Activated naive CD4-positive, alpha-beta T cell treated with anti-CD3 and anti-CD28 coated beads for 36 hours (primary cell): ENCODE measurements around the gene MMEL1. TPM values are rescaled to one million over a fixed set of nuclear protein-coding genes. Genes with fewer than 3 reads are reported as not detected.
A peak's percentile ranks its signal among the peaks of the same experiment; 100 is the strongest.
"Not testable (repeated sequence)": the region's sequence is repeated elsewhere in the genome, so short reads cannot be mapped to it uniquely, and the experiment has no call there.

Source experiments
- CTCF ChIA-PET: fragments of 350-600 bp; sonication (Branson Sonifier 250); formaldehyde crosslinking; loops from one replicate; lab custom pipeline; 2021; ENCODE audit warnings: antibody characterized with exemption; lab: Charles Lee
- DNase-seq: peaks from one replicate; pipeline ENCODE4 v3.0.0-alpha.2; 2020
- H3K27ac Mint-ChIP-seq: one replicate; pipeline ENCODE4 v1.8.0; 2021; ENCODE audit warnings: mild to moderate bottlenecking, mixed read lengths
- H3K27me3 Mint-ChIP-seq: one replicate; pipeline ENCODE4 v1.8.0; 2021; ENCODE audit warnings: low read depth, mixed read lengths
- H3K36me3 Mint-ChIP-seq: one replicate; pipeline ENCODE4 v1.8.0; 2021; ENCODE audit warnings: low read depth, mixed read lengths
- H3K4me1 Mint-ChIP-seq: one replicate; pipeline ENCODE4 v1.8.0; 2021; ENCODE audit warnings: low read depth, mixed read lengths
- H3K4me3 Mint-ChIP-seq: one replicate; pipeline ENCODE4 v1.8.0; 2021; ENCODE audit warnings: mild to moderate bottlenecking, moderate library complexity, mixed read lengths
- H3K9me3 Mint-ChIP-seq: one replicate; pipeline ENCODE4 v1.8.0; 2021; ENCODE audit warnings: mixed read lengths
- intact Hi-C: fragments of 100-400 bp; cut with micrococcal nuclease; formaldehyde crosslinking; loops from one replicate; pipeline ENCODE4 v1.15.1; 2023
- total RNA-seq, 2 experiments: library from RNA; stranded (reverse); gene quantifications; one replicate each; pipeline ENCODE4 v1.2.3, GENCODE V29; 2021

Gene MMEL1, protein sequence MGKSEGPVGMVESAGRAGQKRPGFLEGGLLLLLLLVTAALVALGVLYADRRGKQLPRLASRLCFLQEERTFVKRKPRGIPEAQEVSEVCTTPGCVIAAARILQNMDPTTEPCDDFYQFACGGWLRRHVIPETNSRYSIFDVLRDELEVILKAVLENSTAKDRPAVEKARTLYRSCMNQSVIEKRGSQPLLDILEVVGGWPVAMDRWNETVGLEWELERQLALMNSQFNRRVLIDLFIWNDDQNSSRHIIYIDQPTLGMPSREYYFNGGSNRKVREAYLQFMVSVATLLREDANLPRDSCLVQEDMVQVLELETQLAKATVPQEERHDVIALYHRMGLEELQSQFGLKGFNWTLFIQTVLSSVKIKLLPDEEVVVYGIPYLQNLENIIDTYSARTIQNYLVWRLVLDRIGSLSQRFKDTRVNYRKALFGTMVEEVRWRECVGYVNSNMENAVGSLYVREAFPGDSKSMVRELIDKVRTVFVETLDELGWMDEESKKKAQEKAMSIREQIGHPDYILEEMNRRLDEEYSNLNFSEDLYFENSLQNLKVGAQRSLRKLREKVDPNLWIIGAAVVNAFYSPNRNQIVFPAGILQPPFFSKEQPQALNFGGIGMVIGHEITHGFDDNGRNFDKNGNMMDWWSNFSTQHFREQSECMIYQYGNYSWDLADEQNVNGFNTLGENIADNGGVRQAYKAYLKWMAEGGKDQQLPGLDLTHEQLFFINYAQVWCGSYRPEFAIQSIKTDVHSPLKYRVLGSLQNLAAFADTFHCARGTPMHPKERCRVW
- total RNA-seq: 1 to 10 TPM; 1.2 to 1.5 TPM

DNA sequence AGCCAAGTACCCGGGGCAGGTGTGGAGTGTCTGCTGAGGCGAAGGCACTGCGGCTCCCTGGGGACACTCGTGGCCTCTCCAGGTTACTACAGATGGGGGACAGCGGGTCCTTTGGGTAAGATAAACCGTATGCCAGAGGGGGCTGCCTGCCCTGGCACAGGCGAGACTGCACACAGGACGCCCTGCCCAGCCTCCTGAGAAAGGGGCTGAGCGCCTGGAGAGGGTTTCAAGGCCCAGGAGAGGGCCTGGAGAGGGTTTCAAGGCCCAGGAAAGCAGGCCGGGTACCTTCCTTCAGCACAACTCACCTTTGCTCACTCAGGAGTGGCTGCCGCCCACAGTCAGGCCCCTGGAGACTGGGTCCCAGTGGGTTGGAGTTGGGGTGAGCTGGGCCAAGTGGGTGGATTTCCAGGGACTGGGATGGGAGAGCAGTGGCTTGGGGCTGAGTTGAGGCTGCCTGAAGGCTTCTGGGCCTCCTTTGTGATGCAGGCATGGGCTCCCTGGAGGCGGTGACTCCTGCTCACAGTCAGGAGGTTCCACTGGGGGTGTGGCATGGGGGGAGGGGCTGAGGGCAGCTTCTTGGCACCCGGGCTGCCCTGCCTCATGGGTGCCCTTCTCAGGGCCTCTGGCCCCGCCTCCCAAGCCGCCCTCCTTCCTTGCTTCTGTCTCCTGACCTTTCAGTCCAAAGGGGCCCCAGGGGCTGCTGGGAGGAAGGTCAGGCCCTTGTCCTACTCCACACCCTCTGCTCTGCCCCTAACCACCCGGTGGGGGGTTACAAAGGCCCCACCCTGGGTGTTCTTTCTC lies at the start of gene MMEL1:
MMEL1 (minus strand) TSS at position 456 of the 801 bp plus-strand sequence. CDS start 3,532 bp downstream, outside the sequence.
- Mint-ChIP-seq H3K36me3 (no peaks in the 10 kb centered on the region), H3K4me3 (no peak within 1 kb of the TSS), H3K4me1 (peaks cover 9% of the 10 kb centered on the region), H3K27me3 (peaks cover 19% of the 10 kb centered on the region), H3K9me3 (peaks cover 12% of the 10 kb centered on the region), H3K27ac (no peak within 1 kb of the TSS)
- DNase-seq: no peak
- intact Hi-C loops: no loop called here
- CTCF ChIA-PET: no interaction called here

DNA sequence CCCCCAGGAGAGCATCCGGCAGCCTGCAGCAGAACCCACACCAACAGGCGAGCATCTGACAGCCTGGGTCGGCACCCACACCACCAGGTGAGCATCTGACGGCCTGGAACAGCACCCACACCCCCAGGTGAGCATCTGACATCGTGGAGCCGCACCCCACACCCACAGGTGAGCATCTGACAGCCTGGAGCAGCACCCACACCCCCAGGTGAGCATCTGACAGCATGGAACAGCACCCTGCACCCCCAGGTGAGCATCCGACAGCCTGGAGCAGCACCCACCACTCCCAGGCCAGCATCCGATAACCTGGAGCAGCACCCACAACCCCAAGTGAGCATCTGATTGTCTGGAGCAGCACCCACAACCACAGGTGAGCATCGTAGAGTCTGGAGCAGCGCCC lies 43.9 kb upstream of the MMEL1 start:
- H3K4me3 Mint-ChIP-seq, H3K4me1 Mint-ChIP-seq, H3K27ac Mint-ChIP-seq, intact Hi-C loops, CTCF ChIA-PET, H3K36me3 Mint-ChIP-seq, H3K27me3 Mint-ChIP-seq, DNase-seq, H3K9me3 Mint-ChIP-seq: not testable (repeated sequence)

DNA sequence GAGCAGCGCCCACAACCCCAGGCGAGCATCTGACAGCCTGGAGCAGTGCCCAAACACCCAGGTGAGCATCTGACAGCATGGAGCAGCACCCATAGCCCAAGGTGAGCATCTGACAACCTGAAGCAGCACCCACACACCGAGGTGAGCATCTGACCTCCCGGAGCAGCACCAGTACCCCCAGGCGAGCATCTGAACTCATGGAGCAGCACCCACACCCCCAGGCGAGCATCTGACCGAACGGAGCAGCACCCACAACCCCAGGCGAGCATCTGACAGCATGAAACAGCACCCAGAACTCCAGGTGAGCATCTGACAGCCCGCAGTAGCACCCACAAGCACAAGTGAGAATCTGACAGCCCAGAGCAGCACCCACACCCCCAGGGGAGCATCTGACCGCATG lies 38.8 kb upstream of the MMEL1 start:
- H3K36me3 Mint-ChIP-seq, H3K27me3 Mint-ChIP-seq, H3K4me1 Mint-ChIP-seq, CTCF ChIA-PET, DNase-seq, H3K27ac Mint-ChIP-seq, intact Hi-C loops, H3K9me3 Mint-ChIP-seq, H3K4me3 Mint-ChIP-seq: not testable (repeated sequence)

DNA sequence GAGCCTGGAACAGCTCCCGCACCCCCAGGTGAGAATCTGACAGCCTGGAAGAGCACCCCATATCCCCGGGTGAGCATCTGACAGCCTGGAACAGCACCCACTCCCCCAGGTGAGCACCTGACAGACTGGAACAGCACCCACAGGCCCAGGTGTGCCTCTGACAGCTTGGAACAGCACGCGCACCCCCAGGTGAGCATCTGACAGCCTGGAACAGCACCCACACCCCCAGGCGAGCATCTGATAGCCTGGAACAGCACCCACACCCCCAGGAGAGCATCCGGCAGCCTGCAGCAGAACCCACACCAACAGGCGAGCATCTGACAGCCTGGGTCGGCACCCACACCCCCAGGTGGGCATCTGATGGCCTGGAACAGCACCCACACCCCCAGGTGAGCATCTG lies 27.0 kb upstream of the MMEL1 start:
- CTCF ChIA-PET, intact Hi-C loops, H3K9me3 Mint-ChIP-seq, DNase-seq, H3K4me3 Mint-ChIP-seq, H3K4me1 Mint-ChIP-seq, H3K36me3 Mint-ChIP-seq, H3K27ac Mint-ChIP-seq: not testable (repeated sequence)
- peaks cover 10% of the 10 kb centered on the region for H3K27me3 Mint-ChIP-seq

DNA sequence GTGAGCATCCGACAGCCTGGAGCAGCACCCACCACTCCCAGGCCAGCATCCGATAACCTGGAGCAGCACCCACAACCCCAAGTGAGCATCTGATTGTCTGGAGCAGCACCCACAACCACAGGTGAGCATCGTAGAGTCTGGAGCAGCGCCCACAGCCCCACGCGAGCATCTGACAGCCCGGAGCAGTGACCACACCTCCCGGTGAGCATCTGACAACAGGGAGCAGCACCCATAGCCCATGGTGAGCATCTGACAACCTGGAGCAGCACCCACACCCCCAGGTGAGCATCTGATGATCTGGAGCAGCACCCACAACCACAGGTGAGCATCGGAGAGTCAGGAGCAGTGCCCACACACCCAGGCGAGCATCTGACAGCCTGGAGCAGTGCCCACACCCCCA lies 25.1 kb upstream of the MMEL1 start:
- peaks cover 29% of the 10 kb centered on the region for H3K27me3 Mint-ChIP-seq
- DNase-seq, H3K36me3 Mint-ChIP-seq, intact Hi-C loops, H3K9me3 Mint-ChIP-seq, H3K4me1 Mint-ChIP-seq, H3K27ac Mint-ChIP-seq, CTCF ChIA-PET, H3K4me3 Mint-ChIP-seq: not testable (repeated sequence)

DNA sequence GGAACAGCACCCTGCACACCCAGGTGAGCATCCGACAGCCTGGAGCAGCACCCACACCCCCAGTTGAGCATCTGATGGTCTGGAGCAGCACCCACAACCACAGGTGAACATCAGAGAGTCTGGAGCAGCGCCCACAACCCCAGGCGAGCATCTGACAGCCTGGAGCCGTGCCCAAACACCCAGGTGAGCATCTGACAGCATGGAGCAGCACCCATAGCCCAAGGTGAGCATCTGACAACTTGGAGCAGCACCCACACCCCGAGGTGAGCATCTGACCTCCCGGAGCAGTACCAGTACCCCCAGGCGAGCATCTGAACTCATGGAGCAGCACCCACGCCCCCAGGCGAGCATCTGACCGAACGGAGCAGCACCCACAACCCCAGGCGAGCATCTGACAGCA lies 24.3 kb upstream of the MMEL1 start:
- H3K4me1 Mint-ChIP-seq, DNase-seq, H3K36me3 Mint-ChIP-seq, H3K9me3 Mint-ChIP-seq, CTCF ChIA-PET, H3K27ac Mint-ChIP-seq, intact Hi-C loops, H3K4me3 Mint-ChIP-seq: not testable (repeated sequence)
- peaks cover 35% of the 10 kb centered on the region for H3K27me3 Mint-ChIP-seq

DNA sequence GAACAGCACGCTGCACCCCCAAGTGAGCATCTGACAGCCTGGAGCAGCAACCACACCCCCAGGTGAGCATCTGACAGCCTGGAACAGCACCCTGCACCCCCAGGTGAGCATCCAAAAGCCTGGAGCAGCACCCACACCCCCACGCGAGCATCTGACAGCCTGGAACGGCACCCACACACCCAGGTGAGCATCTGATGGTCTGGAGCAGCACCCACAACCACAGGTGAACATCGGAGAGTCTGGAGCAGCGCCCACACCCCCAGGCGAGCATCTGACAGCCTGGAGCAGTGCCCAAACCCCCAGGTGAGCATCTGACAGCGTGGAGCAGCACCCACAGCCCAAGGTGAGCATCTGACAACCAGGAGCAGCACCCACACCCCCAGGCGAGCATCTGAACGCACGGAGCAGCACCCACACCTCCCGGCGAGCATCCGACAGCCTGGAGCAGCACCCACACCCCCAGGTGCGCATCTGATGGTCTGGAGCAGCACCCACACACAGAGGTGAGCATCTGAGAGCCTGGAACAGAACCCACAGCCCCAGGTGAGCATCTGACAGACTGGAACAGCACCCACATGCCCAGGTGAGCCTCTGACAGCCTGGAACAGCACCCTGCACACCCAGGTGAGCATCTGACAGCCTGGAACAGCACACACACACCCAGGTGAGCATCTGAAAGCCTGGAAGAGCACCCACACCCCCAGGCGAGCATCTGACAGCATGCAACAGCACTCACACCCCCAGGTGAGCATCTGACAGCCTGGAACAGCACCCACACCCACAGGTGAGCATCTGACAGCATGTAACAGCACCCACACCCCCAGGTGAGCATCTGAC lies 23.0 kb upstream of the MMEL1 start:
- CTCF ChIA-PET, H3K9me3 Mint-ChIP-seq, H3K36me3 Mint-ChIP-seq, H3K4me1 Mint-ChIP-seq, H3K4me3 Mint-ChIP-seq, DNase-seq, intact Hi-C loops, H3K27ac Mint-ChIP-seq: not testable (repeated sequence)
- peaks cover 38% of the 10 kb centered on the region for H3K27me3 Mint-ChIP-seq

DNA sequence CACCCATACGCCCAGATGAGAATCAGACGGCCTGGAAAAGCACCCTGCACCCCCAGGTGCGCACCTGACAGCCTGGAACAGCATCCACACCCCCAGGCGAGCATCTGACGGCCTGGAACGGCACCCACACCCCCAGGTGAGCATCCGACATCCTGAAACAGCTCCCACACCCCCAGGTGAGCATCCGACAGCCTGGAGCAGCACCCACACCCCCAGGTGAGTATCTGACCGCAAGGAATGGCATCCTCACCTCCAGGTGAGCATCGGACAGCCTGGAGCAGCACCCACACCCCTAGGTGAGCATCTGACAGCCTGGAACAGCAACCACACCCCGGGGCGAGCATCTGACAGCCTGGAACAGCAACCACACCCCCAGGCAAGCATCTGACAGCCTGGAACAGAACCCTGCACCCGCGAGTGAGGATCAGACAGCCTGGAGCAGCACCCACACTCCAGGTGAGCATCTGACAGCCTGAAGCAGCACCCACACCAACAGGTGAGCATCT lies 21.7 kb upstream of the MMEL1 start:
- H3K27ac Mint-ChIP-seq, DNase-seq, H3K36me3 Mint-ChIP-seq, H3K4me3 Mint-ChIP-seq, intact Hi-C loops, H3K4me1 Mint-ChIP-seq, CTCF ChIA-PET, H3K9me3 Mint-ChIP-seq: not testable (repeated sequence)
- peaks cover 38% of the 10 kb centered on the region for H3K27me3 Mint-ChIP-seq

DNA sequence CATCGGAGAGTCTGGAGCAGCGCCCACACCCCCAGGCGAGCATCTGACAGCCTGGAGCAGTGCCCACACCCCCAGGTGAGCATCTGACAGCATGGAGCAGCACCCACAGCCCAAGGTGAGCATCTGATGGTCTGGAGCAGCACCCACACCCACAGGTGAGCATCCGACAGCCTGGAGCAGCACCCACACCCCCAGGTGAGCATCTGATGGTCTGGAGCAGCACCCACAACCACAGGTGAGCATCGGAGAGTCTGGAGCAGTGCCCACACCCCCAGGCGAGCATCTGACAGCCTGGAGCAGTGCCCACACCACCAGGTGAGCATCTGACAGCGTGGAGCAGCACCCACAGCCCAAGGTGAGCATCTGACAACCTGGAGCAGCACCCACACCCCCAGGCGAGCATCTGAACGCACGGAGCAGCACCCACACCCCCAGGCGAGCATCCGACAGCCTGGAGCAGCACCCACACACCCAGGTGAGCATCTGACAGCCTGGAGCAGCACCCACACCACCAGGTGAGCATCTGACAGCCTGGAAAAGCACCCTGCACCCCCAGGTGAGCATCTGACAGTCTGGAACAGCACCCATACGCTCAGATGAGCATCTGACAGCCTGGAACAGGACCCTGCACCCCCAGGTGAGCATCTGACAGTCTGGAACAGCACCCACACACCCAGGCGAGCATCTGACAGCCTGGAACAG lies 21.1 kb upstream of the MMEL1 start:
- H3K27me3 Mint-ChIP-seq: peaks cover 38% of the 10 kb centered on the region
- H3K4me3 Mint-ChIP-seq, H3K27ac Mint-ChIP-seq, H3K4me1 Mint-ChIP-seq, CTCF ChIA-PET, intact Hi-C loops, H3K9me3 Mint-ChIP-seq, H3K36me3 Mint-ChIP-seq: not testable (repeated sequence)
- peak; percentile 39 for DNase-seq

DNA sequence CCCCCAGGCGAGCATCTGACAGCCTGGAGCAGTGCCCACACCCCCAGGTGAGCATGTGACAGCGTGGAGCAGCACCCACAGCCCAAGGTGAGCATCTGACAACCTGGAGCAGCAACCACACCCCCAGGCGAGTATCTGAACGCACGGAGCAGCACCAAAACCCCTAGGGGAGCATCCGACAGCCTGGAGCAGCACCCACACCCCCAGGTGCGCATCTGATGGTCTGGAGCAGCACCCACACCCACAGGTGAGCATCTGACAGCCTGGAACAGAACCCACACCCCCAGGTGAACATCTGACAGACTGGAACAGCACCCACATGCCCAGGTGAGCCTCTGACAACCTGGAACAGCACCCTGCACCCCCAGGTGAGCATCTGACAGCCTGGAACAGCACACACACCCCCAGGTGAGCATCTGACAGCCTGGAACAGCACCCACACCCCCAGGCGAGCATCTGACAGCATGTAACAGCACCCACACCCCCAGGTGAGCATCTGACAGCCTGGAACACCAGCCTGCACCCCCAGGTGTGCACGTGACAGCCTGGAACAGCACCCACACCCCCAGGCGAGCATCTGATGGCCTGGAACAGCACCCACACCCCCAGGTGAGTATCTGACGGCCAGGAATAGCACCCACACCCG lies 20.2 kb upstream of the MMEL1 start:
- H3K36me3 Mint-ChIP-seq, H3K4me3 Mint-ChIP-seq, intact Hi-C loops, H3K9me3 Mint-ChIP-seq, H3K27ac Mint-ChIP-seq, H3K4me1 Mint-ChIP-seq, CTCF ChIA-PET: not testable (repeated sequence)
- peaks cover 38% of the 10 kb centered on the region for H3K27me3 Mint-ChIP-seq
- DNase-seq: peak; percentile 19
